Panc1 (cell line): ENCODE measurements around the gene FAM76A.

Experiments used
- POLR2AphosphoS5 ChIP-seq: IDR thresholded peaks from 2 replicates; pipeline ENCODE4 v1.6.1; 2012; ENCODE audit warnings: mild to moderate bottlenecking, low read depth, low read length, moderate library complexity
- SIN3A ChIP-seq: IDR thresholded peaks from 2 replicates; pipeline ENCODE4 v1.6.1; 2012; ENCODE audit warnings: low read depth, mild to moderate bottlenecking, low read length, moderate library complexity, borderline replicate concordance; ENCODE audit not compliant: insufficient read depth
- TCF7L2 ChIP-seq: IDR thresholded peaks from 2 replicates; pipeline ENCODE4 v1.6.1; 2011; ENCODE audit warnings: mild to moderate bottlenecking, low read depth, low read length, inconsistent platforms
- TF ChIP-seq, protein P1 (sequence below): fragments of 450-650 bp; IDR thresholded peaks from 2 replicates; pipeline ENCODE4 v1.5.1; 2017; ENCODE audit warnings: mild to moderate bottlenecking
- TF ChIP-seq, protein P2 (sequence below), 2 experiments: IDR thresholded peaks; 2 replicates each; pipeline ENCODE4 v1.6.1; 2011 to 2012; ENCODE audit warnings: low read depth in 2 of 2, control low read depth in 1 of 2, low read length in 1 of 2, mild to moderate bottlenecking in 1 of 2, moderate library complexity in 1 of 2; ENCODE audit not compliant: insufficient read depth in 1 of 2

GRCh38 chr1:27690183-27690582, 35.6 kb upstream of the FAM76A start:
- TF ChIP-seq TCF7L2, result no peak
- no peak for TF ChIP-seq POLR2AphosphoS5
- TF ChIP-seq, protein P1, sequence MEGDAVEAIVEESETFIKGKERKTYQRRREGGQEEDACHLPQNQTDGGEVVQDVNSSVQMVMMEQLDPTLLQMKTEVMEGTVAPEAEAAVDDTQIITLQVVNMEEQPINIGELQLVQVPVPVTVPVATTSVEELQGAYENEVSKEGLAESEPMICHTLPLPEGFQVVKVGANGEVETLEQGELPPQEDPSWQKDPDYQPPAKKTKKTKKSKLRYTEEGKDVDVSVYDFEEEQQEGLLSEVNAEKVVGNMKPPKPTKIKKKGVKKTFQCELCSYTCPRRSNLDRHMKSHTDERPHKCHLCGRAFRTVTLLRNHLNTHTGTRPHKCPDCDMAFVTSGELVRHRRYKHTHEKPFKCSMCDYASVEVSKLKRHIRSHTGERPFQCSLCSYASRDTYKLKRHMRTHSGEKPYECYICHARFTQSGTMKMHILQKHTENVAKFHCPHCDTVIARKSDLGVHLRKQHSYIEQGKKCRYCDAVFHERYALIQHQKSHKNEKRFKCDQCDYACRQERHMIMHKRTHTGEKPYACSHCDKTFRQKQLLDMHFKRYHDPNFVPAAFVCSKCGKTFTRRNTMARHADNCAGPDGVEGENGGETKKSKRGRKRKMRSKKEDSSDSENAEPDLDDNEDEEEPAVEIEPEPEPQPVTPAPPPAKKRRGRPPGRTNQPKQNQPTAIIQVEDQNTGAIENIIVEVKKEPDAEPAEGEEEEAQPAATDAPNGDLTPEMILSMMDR, result no peak
- TF ChIP-seq, protein P2, sequence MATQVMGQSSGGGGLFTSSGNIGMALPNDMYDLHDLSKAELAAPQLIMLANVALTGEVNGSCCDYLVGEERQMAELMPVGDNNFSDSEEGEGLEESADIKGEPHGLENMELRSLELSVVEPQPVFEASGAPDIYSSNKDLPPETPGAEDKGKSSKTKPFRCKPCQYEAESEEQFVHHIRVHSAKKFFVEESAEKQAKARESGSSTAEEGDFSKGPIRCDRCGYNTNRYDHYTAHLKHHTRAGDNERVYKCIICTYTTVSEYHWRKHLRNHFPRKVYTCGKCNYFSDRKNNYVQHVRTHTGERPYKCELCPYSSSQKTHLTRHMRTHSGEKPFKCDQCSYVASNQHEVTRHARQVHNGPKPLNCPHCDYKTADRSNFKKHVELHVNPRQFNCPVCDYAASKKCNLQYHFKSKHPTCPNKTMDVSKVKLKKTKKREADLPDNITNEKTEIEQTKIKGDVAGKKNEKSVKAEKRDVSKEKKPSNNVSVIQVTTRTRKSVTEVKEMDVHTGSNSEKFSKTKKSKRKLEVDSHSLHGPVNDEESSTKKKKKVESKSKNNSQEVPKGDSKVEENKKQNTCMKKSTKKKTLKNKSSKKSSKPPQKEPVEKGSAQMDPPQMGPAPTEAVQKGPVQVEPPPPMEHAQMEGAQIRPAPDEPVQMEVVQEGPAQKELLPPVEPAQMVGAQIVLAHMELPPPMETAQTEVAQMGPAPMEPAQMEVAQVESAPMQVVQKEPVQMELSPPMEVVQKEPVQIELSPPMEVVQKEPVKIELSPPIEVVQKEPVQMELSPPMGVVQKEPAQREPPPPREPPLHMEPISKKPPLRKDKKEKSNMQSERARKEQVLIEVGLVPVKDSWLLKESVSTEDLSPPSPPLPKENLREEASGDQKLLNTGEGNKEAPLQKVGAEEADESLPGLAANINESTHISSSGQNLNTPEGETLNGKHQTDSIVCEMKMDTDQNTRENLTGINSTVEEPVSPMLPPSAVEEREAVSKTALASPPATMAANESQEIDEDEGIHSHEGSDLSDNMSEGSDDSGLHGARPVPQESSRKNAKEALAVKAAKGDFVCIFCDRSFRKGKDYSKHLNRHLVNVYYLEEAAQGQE (IDR thresholded peaks at IDR 0.05; ENCODE audit: insufficient read depth in 1 of 2, low read depth in 2 of 2, low read length in 1 of 2), result no peak
- no peak for TF ChIP-seq SIN3A
